ENCODE results near the gene CTSD.

DNA sequence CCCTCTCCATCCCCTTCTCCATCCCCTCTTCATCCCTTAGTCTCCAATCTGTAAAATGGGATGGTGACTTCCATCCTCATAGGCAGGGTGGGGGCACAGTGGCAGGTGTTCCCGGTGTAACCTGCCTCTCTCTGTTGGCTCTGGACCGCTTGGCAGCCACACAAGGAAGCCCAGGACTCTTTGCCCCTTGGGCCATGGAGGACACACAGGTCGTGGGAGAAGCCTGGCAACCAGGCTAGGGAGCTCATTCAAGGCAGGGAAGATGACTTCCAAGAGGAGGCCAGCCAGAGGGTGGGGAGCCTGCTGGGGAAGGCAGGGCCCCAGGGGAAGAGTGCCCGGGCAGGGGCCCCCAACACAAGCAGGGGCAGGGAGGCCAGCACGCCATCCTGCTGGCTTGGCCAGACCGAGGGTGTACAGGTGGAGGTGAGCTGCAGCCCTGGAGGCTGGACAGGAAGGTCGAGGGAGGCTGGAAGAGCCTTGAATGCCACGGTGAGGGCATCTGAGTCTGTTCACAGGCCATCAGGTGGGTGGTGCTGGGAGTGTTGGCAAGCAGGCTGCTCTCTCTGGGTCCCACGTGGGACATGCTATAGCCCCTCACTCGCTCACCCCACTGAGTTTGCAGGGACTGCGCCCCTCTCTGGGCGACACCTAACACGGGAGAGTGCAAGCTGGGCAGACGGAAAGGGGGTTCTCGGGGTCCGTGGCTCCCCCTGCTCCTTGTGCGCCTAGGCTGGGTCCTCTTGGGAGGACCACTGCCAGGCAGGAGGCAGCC lies 15.5 kb upstream of the CTSD start:
- TF ChIP-seq CTCF (conservative IDR thresholded peaks at IDR 0.05; ENCODE audit: low read depth in 2 of 2), result no peak
- TF ChIP-seq POLR2AphosphoS5 (IDR thresholded peaks at IDR 0.05; ENCODE audit: low read depth), result no peak
- TF ChIP-seq EZH2phosphoT487 (IDR thresholded peaks at IDR 0.05; ENCODE audit: unreplicated experiment), result no peak
- TF ChIP-seq EZH2 (IDR thresholded peaks at IDR 0.05; ENCODE audit: low read depth, unreplicated experiment), result no peak
- TF ChIP-seq, protein P1, sequence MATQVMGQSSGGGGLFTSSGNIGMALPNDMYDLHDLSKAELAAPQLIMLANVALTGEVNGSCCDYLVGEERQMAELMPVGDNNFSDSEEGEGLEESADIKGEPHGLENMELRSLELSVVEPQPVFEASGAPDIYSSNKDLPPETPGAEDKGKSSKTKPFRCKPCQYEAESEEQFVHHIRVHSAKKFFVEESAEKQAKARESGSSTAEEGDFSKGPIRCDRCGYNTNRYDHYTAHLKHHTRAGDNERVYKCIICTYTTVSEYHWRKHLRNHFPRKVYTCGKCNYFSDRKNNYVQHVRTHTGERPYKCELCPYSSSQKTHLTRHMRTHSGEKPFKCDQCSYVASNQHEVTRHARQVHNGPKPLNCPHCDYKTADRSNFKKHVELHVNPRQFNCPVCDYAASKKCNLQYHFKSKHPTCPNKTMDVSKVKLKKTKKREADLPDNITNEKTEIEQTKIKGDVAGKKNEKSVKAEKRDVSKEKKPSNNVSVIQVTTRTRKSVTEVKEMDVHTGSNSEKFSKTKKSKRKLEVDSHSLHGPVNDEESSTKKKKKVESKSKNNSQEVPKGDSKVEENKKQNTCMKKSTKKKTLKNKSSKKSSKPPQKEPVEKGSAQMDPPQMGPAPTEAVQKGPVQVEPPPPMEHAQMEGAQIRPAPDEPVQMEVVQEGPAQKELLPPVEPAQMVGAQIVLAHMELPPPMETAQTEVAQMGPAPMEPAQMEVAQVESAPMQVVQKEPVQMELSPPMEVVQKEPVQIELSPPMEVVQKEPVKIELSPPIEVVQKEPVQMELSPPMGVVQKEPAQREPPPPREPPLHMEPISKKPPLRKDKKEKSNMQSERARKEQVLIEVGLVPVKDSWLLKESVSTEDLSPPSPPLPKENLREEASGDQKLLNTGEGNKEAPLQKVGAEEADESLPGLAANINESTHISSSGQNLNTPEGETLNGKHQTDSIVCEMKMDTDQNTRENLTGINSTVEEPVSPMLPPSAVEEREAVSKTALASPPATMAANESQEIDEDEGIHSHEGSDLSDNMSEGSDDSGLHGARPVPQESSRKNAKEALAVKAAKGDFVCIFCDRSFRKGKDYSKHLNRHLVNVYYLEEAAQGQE (IDR thresholded peaks at IDR 0.05; ENCODE audit: unreplicated experiment), result no peak
- TF ChIP-seq CREB1 (CRISPR knock-in tag; IDR thresholded peaks at IDR 0.05; ENCODE audit: low read depth), result no peak
- TF ChIP-seq STAT1 (IDR thresholded peaks at IDR 0.05; ENCODE audit: unreplicated experiment), result no peak
- no peak for TF ChIP-seq JUNB (IDR thresholded peaks at IDR 0.05; ENCODE audit: unreplicated experiment)
- TF ChIP-seq NANOG (IDR thresholded peaks at IDR 0.05; ENCODE audit: borderline replicate concordance), result no peak
- TF ChIP-seq, protein P2, sequence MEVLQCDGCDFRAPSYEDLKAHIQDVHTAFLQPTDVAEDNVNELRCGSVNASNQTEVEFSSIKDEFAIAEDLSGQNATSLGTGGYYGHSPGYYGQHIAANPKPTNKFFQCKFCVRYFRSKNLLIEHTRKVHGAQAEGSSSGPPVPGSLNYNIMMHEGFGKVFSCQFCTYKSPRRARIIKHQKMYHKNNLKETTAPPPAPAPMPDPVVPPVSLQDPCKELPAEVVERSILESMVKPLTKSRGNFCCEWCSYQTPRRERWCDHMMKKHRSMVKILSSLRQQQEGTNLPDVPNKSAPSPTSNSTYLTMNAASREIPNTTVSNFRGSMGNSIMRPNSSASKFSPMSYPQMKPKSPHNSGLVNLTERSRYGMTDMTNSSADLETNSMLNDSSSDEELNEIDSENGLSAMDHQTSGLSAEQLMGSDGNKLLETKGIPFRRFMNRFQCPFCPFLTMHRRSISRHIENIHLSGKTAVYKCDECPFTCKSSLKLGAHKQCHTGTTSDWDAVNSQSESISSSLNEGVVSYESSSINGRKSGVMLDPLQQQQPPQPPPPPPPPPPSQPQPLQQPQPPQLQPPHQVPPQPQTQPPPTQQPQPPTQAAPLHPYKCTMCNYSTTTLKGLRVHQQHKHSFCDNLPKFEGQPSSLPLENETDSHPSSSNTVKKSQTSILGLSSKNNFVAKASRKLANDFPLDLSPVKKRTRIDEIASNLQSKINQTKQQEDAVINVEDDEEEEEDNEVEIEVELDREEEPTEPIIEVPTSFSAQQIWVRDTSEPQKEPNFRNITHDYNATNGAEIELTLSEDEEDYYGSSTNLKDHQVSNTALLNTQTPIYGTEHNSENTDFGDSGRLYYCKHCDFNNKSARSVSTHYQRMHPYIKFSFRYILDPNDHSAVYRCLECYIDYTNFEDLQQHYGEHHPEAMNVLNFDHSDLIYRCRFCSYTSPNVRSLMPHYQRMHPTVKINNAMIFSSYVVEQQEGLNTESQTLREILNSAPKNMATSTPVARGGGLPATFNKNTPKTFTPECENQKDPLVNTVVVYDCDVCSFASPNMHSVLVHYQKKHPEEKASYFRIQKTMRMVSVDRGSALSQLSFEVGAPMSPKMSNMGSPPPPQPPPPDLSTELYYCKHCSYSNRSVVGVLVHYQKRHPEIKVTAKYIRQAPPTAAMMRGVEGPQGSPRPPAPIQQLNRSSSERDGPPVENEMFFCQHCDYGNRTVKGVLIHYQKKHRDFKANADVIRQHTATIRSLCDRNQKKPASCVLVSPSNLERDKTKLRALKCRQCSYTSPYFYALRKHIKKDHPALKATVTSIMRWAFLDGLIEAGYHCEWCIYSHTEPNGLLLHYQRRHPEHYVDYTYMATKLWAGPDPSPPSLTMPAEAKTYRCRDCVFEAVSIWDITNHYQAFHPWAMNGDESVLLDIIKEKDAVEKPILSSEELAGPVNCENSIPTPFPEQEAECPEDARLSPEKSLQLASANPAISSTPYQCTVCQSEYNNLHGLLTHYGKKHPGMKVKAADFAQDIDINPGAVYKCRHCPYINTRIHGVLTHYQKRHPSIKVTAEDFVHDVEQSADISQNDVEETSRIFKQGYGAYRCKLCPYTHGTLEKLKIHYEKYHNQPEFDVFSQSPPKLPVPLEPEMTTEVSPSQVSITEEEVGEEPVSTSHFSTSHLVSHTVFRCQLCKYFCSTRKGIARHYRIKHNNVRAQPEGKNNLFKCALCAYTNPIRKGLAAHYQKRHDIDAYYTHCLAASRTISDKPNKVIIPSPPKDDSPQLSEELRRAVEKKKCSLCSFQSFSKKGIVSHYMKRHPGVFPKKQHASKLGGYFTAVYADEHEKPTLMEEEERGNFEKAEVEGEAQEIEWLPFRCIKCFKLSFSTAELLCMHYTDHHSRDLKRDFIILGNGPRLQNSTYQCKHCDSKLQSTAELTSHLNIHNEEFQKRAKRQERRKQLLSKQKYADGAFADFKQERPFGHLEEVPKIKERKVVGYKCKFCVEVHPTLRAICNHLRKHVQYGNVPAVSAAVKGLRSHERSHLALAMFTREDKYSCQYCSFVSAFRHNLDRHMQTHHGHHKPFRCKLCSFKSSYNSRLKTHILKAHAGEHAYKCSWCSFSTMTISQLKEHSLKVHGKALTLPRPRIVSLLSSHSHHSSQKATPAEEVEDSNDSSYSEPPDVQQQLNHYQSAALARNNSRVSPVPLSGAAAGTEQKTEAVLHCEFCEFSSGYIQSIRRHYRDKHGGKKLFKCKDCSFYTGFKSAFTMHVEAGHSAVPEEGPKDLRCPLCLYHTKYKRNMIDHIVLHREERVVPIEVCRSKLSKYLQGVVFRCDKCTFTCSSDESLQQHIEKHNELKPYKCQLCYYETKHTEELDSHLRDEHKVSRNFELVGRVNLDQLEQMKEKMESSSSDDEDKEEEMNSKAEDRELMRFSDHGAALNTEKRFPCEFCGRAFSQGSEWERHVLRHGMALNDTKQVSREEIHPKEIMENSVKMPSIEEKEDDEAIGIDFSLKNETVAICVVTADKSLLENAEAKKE (CRISPR knock-in tag; IDR thresholded peaks at IDR 0.05), result no peak
- TF ChIP-seq ZNF114 (CRISPR knock-in tag; IDR thresholded peaks at IDR 0.05), result no peak

Data from GM23338 (cell line).